HUES48 (cell line): Measurements from ENCODE around the gene ST6GALNAC3.

Experiments
- H3K27ac ChIP-seq: one replicate; pipeline ENCODE4 v1.7.0; 2013; ENCODE audit warnings: low read depth, low read length, inconsistent platforms
- H3K27me3 ChIP-seq: 2 replicates; pipeline ENCODE4 v1.6.1; 2013; ENCODE audit warnings: mild to moderate bottlenecking, low read length; ENCODE audit not compliant: control insufficient read depth, insufficient read depth
- H3K36me3 ChIP-seq: 2 replicates; pipeline ENCODE4 v1.6.1; 2013; ENCODE audit warnings: low read length; ENCODE audit not compliant: control insufficient read depth, insufficient read depth
- H3K4me1 ChIP-seq: 2 replicates; pipeline ENCODE4 v1.6.1; 2013; ENCODE audit warnings: mild to moderate bottlenecking, low read length; ENCODE audit not compliant: control insufficient read depth, insufficient read depth
- H3K4me3 ChIP-seq: 2 replicates; pipeline ENCODE4 v1.5.1; 2013; ENCODE audit warnings: mild to moderate bottlenecking, low read depth, low read length
- H3K9ac ChIP-seq: 2 replicates; pipeline ENCODE4 v1.6.1; 2013; ENCODE audit warnings: mild to moderate bottlenecking, low read depth, low read length, moderate library complexity
- H3K9me3 ChIP-seq: 2 replicates; pipeline ENCODE4 v1.6.1; 2013; ENCODE audit warnings: low read length; ENCODE audit not compliant: control insufficient read depth, insufficient read depth

Gene ST6GALNAC3

DNA sequence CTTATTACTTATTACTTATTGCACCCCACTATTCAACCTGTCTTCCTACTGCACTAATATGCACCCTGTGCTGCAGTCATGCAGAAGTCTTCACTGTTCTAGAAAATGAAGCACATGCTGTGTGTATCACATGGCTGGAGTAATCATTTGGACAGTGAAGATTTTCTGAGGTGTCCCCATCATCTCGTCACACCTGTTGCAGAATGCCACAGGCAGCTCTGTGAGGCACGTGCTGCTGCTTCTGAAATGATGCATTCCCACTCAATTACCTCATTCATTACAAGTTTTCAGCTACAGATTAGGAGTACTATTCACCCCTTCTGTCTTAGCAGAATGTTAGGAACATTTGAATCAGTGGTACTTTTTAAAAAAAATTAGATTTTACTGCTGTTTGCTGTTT is 467.1 kb downstream of the ST6GALNAC3 start:
- no peaks in the 10 kb centered on the region for H3K9me3 ChIP-seq
- H3K27me3 ChIP-seq, result no peaks in the 10 kb centered on the region
- H3K9ac ChIP-seq, result no peak overlapping the region
- H3K4me1 ChIP-seq, result peaks cover 3% of the 10 kb centered on the region; the same call in 1 of the 2 replicates
- H3K4me3 ChIP-seq, result no peak overlapping the region
- H3K36me3 ChIP-seq, result no peaks in the 10 kb centered on the region
- H3K27ac ChIP-seq, result no peak overlapping the region

DNA sequence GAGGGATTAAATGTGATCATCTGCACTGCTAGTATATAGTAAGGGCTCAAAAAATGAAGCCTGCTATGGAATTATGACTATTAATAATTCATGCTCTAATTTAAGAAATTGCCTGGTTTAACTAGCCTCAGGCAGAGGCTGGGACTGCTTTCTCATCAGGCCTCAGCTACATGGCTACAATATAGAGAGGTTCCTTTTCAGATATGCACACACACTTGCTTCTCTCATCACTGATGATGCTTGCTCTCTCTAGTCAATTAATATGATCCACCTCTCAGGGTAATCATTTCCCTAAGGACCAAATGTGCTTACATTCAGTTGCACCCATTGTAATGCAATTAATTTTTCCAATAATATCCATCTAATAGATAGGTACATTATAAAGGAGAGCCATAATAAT is 467.8 kb downstream of the ST6GALNAC3 start:
- Histone ChIP-seq H3K36me3 (no peaks in the 10 kb centered on the region), H3K27ac (no peak overlapping the region), H3K9me3 (no peaks in the 10 kb centered on the region)

DNA sequence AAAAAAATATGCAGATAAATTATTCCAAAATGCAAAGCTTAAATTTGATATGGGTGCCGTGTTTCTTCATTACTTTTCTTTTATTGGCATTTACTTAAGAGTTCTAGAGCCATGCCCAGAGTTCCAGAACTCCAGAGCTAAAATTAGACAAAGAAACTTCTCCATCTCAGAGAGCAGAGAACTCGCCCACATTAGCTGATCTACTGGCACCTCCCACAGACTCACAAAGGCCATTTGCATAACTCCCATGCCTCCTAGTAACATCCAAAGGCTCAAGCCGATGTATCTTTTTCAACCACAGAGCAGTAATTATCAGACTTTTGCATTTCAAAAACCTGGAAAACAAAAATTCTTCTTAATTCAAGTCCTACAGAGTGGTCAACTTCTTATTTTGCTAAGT is 468.9 kb downstream of the ST6GALNAC3 start:
- H3K27ac ChIP-seq, result no peak overlapping the region
- H3K4me1 ChIP-seq, result peaks cover 3% of the 10 kb centered on the region; the same call in 1 of the 2 replicates
- H3K36me3 ChIP-seq, result no peaks in the 10 kb centered on the region
- no peak overlapping the region for H3K4me3 ChIP-seq
- H3K9me3 ChIP-seq, result no peaks in the 10 kb centered on the region
- H3K9ac ChIP-seq, result no peak overlapping the region
- H3K27me3 ChIP-seq, result no peaks in the 10 kb centered on the region

More for the DNA sequence above, 467.8 kb downstream of the ST6GALNAC3 start:
- Histone ChIP-seq H3K27me3 (no peaks in the 10 kb centered on the region), H3K4me1 (peaks cover 3% of the 10 kb centered on the region; the same call in 1 of the 2 replicates), H3K9ac (no peak overlapping the region), H3K4me3 (no peak overlapping the region)

DNA sequence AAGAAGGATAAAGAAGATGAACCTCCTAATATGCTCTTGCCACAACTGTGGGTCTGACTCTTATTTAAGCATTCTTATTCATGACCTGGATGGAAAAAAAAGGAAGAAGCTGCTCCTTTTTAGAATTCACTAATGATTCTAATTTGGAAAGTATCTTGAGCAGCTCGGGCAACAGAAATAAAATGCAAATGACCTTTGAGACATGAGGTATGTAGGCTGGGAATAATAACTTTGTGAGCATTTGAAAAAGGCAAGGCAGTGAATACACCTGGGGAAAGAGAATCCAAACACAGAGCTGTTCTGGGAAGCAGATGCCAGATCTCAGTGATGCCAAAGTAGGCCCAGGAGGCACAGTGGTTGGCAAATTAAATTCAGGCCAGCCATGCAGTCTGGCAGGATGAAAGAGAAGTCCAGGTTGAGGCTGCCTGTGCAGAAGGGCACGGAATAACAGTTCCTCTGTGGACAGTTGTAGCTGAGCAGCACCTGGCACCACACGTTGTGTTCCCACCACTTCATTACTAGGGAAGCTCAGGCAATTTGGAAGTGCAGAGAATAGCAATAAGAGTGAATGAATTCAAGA is 471.9 kb downstream of the ST6GALNAC3 start:
- Histone ChIP-seq H3K9ac (no peak overlapping the region), H3K27me3 (no peaks in the 10 kb centered on the region), H3K9me3 (no peaks in the 10 kb centered on the region), H3K36me3 (no peaks in the 10 kb centered on the region), H3K4me3 (no peak overlapping the region), H3K4me1 (no peaks in the 10 kb centered on the region), H3K27ac (no peak overlapping the region)

DNA sequence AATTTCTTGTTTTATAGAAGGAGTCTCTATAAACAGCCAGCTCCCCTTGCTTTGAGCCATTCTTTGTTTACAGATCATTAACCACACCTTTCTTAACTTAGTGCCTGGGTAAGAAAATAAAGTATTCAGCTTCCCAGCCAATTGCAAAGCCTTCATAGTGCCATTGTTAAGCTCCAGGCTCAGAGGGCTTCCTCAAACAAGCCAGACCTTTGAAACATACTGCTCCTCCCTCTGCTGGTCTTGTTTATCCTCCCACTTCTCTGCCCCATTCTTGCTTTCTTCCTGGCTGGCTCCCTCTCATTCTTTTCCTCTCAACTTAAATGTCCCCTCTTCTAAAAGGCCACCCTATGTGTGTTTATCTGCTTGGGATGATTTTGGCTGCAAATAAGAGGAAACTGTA is 473.4 kb downstream of the ST6GALNAC3 start:
- no peaks in the 10 kb centered on the region for H3K9me3 ChIP-seq
- no peak overlapping the region for H3K4me3 ChIP-seq
- no peaks in the 10 kb centered on the region for H3K4me1 ChIP-seq
- H3K27ac ChIP-seq, result no peak overlapping the region
- H3K27me3 ChIP-seq, result no peaks in the 10 kb centered on the region
- H3K9ac ChIP-seq, result no peak overlapping the region
- H3K36me3 ChIP-seq, result no peaks in the 10 kb centered on the region

DNA sequence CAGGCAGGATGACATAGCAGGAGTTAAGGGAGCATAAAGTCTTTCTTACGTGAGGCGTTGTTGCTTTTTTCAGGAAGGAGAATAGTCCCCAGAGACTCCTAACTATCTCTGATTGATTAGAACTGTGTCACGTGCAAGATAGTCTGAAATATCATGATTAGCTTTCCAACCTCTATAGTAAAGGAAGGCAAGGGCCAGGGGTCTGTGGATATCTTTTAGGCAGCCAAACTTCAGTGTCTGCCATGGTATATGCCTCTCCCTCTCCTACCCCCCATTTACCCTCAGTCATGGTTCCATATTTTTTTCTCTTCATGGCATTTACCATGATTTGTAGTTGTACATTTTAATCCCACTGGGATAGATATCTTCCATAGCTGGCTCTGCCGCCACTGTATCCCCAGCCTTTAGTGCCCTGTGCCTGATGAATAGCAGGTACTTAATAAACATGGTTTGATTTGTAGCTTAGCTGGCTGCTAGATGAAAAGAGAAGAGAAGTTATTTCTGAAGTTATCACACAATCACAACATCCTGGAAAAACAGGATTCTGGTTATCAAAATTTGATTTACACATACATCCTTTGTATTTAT is 474.1 kb downstream of the ST6GALNAC3 start:
- Histone ChIP-seq H3K9ac (no peak overlapping the region), H3K36me3 (no peaks in the 10 kb centered on the region), H3K4me1 (no peaks in the 10 kb centered on the region), H3K4me3 (no peak overlapping the region), H3K27me3 (no peaks in the 10 kb centered on the region), H3K27ac (no peak overlapping the region), H3K9me3 (no peaks in the 10 kb centered on the region)

DNA sequence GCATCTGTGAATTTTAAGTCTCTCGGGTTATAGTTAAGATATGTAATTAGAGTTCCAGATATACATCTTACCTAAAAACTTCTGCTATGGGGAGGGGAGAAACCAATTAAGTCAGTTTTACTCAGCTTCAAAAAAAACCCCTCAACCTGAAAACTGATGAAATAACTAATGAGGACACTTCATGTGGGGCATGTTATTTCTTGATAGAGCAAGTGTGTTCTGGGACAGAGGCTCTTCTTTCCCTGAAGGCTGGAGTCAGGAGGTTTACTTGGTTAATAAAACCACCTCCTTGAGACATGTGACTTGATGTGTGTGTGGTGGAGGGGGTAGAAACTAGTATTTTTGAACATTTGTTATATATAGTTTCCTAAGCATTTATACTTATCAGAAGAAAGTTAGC is 479.7 kb downstream of the ST6GALNAC3 start:
- Histone ChIP-seq H3K27ac (no peak overlapping the region), H3K9me3 (no peaks in the 10 kb centered on the region), H3K36me3 (no peaks in the 10 kb centered on the region), H3K9ac (no peak overlapping the region), H3K4me1 (no peaks in the 10 kb centered on the region), H3K27me3 (no peaks in the 10 kb centered on the region), H3K4me3 (no peak overlapping the region)

DNA sequence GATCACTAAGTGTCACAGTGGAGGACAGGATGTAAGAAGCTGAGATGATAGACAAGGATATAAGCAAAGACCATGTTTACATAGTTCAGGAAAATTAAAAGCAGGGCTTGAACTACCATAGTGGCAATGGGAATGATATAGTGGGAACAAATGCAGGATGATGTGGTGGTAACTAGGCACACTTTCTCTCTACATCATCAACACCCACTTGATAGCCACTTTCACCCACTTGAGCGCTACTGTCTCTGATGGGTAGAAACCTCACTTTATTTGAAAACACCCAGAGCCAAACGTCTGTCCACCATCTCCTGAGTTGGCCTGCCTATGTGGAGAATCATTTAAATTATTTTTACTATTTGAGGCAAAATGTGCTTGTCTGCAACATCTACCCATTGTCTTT is 487.7 kb downstream of the ST6GALNAC3 start:
- Histone ChIP-seq H3K9ac (no peak overlapping the region), H3K27me3 (no peaks in the 10 kb centered on the region)

DNA sequence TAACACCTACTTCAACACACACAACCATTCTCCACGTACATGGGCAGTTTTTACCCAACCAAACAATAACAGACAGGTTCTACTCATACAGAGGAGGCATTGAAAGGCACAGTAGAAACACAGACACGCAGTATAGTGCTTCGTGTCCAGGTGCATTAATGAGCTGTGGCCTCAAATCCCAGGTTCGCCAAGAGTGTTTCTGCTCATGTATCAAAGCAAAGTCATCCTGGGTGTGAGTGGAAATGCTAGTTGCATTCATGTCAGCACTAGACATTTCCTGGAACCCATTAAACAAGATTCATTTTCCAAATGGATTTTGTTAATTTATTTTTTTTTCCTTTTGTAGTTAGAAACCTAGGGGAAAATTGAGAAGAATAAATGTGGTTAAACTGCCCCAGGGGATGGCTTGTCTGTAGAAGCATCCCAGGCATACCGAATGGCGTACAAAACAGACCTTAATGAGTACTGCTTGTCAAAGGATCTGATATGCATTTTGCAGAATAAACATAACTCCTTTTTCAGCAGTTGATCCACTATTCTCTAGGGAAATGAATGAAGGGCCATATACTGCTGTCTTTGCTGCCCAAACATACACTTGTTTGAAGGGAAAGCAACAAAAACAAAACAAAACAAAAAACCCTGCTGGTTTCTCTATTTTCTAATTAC is 494.2 kb downstream of the ST6GALNAC3 start:
- H3K27ac ChIP-seq, result no peak overlapping the region
- no peaks in the 10 kb centered on the region for H3K9me3 ChIP-seq
- no peak overlapping the region for H3K9ac ChIP-seq
- H3K4me3 ChIP-seq, result no peak overlapping the region
- no peaks in the 10 kb centered on the region for H3K27me3 ChIP-seq
- H3K4me1 ChIP-seq, result no peaks in the 10 kb centered on the region
- H3K36me3 ChIP-seq, result no peaks in the 10 kb centered on the region

More for the DNA sequence above, 487.7 kb downstream of the ST6GALNAC3 start:
- Histone ChIP-seq H3K9me3 (no peaks in the 10 kb centered on the region), H3K4me3 (no peak overlapping the region), H3K4me1 (no peaks in the 10 kb centered on the region), H3K36me3 (no peaks in the 10 kb centered on the region), H3K27ac (no peak overlapping the region)

DNA sequence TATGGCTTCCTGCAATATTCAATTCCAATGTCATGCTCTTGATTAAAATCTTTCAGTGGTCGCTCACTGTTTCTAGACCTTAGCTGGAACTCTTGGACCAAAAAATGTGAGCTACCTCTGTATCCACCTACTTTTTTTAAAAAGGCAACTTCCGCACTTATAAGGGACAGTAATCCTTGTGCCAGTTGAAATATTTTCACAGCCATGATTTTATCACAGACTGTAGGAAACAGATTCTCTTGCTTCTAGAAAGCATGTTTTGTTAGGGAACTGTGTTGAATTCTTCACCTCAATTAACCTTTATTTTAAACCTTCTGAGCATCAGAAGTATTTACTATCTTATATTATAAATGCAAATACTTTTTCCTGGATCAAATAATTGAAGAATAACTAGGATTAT is 496.7 kb downstream of the ST6GALNAC3 start:
- Histone ChIP-seq H3K9ac (no peak overlapping the region), H3K4me3 (no peak overlapping the region), H3K27me3 (no peaks in the 10 kb centered on the region), H3K9me3 (no peaks in the 10 kb centered on the region), H3K36me3 (no peaks in the 10 kb centered on the region), H3K4me1 (no peaks in the 10 kb centered on the region), H3K27ac (no peak overlapping the region)

DNA sequence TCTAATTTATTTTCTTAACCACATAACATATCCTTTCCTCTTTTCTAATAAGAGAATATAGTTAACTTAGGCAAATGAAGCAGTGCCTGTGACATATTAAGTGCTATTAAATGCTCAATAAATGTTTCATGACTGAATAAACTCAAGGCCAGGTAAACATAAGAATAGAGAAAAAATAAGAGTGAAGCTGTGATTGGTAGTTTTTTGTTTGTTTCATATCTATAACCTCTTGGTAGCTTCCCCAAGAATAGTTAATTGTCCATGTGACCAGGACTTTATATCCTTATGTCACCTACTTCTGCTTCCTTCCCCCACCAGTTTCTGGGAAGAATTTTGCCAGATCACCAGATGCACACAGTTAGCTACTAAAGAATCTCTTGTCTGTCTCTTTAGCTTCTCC is 497.7 kb downstream of the ST6GALNAC3 start:
- Histone ChIP-seq H3K4me1 (peaks cover 6% of the 10 kb centered on the region), H3K27ac (no peak overlapping the region), H3K36me3 (no peaks in the 10 kb centered on the region), H3K9ac (no peak overlapping the region), H3K4me3 (no peak overlapping the region), H3K9me3 (no peaks in the 10 kb centered on the region), H3K27me3 (no peaks in the 10 kb centered on the region)
